Activated T-helper 9 cell treated with anti-CD3 and anti-CD28 coated beads, Interleukin-2, amount 50 U/mL, for 16 hours (primary cell): ENCODE data around the gene HCN2.

Experiments used
- DNase-seq: peaks from one replicate; pipeline ENCODE4 v3.0.0-alpha.2; 2020; ENCODE audit warnings: low read depth

HCN2 gene

GRCh38 chr19:640606-641189 is 51.0 kb downstream of the HCN2 start:
- no peak for DNase-seq

DNA sequence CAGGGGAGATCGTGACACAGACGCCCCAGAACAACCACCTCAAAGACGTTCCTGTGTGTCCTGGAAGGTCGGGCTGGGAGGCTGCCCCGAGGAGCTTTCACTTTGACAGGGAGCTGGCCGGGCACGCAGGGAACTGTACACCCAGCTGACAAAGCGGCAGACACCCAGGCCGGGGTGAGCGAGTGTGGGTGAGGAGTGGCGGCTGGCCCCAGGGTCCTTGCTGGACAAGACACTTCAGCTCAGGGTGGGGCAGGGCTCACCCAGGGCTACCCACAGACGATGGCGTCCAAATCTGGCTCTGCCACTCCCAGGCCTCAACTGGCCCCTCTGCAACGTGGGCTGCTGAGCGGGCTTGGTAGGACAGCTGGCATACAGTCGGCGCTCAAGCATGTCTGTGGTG is 52.0 kb downstream of the HCN2 start:
- DNase-seq: no peak

- DNase-seq: no peak
Observed at GRCh38 chr19:642767-643727, 53.4 kb downstream of the HCN2 start.

GRCh38 chr19:643736-644135 is 54.1 kb downstream of the HCN2 start:
- DNase-seq: no peak

GRCh38 chr19:644363-644762 is 54.7 kb downstream of the HCN2 start:
- DNase-seq: no peak

DNA sequence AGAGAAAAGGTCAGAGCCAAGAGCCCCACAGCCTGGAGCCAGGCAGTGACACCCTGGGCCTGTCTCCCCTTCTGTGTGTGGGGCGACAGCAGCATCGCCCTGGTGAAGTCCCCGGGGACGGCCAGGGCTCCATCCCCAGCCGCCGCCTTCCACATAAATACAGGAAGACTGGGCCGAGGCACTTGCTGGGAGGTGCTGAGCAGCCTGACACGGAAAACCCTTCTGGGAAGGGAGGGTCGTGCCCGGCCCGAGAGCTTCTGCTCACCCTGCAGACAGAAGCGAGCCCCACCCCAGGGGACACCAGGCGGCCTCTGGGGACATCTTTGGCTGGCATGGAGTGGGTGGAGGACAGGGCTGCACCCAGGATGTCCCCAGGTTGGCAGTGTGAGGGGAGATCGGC is 55.1 kb downstream of the HCN2 start:
- no peak for DNase-seq

- DNase-seq: no peak
Observed at GRCh38 chr19:645912-646778, 56.5 kb downstream of the HCN2 start.

- no peak for DNase-seq
Observed at GRCh38 chr19:646779-647565, 57.3 kb downstream of the HCN2 start.

DNA sequence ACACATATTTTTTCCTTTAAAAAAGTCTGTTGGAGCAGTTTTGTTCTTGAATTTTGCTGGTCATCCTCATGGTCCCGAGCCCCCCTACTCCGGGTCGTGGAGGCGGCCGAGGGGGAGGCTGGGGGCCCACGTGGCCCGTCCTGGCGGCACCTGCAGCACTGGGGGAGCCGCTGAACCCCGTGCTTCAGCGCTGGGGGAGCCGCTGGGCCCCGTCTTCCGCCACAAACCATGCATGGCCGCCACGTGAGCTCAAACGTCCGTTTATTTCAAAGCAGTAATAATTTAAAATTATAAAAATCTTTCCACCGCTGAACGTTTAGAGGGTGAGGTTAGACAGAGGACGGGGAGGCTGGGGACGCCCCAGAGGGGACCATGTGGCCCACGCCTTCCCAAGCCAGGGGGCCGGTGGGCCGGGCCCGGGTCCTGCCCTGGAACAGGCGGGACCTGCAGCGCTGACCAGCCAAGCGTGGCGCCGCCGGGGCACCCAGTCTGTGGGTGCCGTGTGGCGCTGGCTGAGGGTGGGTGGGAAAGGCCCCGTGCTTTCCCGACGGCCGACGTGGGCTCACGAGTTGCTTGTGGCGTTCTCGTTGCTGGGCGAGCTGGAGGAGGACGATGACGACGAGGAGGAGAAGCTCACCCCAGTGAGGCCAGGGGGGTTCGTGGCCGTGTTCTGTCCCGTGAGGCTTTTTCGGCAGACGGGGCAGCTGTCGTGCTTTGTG is 58.0 kb downstream of the HCN2 start:
- DNase-seq: no peak

DNA sequence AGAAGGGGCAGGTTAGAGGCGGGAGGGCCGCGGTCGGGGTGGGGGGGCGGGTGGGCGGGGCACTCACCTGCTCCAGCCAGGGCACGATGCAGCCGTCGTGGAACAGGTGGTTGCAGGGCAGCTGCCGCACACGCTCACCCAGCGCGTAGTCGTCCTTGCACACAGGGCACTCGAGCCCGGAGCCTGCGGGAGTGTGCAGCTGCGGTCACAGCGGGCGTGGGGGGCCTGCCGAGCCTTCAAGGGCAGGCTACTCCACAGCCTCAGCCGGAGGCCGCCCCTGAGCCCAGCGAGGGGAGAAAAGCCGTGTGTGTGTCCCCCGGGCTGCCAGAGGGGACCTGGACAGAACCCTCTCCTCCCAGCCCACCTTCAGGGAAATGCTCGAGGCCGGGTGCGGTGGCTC is 58.6 kb downstream of the HCN2 start:
- DNase-seq: no peak

DNA sequence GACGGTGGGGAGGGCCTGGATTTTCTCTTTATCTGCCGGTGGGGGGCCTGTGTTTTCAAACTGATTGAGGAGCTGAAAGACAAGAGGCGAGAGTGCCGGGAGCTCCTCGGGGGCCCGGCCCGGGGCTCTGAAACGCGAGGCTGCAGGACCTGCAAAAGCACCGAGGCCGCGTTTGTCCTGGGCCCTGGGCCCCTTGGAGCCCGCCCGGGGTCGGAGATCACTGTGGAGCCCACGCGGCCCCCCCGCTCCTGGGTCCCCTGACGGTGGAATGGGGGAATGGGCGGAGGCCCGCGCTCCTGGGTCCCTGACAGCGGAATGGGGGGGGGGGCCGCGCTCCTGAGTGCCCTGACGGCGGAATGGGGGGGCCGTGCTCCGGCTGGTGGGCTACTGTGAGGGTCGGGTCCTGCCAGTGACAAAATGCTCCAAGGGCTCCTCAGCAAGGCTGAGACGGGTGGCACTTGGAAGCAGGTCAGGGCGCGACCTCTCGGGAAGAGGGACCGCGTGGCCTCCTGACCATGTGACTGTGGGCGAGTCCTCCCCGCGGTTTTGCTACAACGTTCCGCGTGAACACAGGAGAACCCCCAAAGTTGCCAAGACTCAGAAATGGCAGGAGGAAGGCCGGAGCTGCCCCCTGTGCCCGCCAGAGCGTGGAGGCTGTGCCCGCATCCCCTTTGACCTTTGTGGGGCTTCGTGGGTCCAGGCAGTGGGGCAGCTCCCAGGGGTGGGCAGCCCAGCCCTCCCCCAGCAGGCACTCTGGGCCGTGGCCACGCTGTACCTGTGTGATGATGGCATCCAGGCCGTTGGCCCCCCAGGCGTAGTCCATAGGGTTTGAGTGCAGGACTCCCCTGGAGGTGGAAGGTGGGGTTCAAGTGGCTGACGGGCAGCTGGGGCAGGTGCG is 59.5 kb downstream of the HCN2 start:
- no peak for DNase-seq

DNA sequence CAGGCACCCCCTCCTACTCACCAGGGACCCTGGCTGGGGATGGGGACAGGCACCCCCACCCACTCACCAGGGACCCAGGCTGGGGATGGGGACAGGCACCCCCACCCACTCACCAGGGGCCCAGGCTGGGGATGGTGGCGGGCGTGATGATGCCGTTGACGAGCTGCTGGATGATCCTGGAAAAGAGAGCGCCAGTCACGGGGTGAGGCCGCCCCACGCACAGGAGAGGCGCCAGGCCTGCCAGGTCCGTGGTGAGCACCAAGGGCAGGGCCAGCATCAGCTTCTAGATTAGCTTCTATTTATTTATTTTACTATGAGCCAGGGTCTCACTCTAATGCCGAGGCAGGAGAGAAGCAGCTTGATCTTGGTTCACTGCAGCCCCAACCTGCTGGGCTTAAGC is 60.4 kb downstream of the HCN2 start:
- no peak for DNase-seq

DNA sequence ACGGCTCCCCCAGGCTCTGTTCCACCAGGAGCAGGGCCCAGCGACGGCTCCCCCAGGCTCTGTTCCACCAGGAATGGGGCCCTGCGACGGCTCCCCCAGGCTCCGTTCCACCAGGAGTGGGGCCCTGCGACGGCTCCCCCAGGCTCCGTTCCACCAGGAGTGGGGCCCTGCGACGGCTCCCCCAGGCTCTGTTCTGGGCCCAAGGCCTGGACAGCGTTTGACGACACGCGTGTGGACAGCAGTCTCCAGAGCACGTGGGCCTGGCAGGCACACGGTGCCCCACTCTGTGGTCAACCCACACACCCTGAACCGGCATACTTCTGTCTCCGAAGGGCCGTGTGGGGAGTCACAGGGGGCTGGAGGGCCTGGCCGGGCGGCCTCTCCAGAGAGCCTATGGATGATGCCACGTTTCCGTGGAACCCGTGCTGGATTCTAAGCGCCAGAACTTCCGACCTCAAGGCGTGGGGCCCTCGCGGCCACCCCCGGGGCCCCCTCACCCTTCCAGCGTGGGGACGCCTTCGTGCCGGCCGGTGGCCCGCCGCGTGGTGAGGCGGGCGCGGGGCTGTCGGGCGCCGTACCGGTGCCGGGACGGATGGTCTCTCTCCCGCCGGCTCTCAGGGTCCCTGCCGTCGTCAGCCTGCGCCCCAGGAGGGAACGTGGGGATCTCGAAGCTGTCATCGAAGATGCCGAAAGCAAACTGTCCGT is 61.6 kb downstream of the HCN2 start:
- no peak for DNase-seq

GRCh38 chr19:651991-652390 is 62.3 kb downstream of the HCN2 start:
- no peak for DNase-seq

GRCh38 chr19:652467-653389 is 63.0 kb downstream of the HCN2 start:
- DNase-seq: no peak

DNA sequence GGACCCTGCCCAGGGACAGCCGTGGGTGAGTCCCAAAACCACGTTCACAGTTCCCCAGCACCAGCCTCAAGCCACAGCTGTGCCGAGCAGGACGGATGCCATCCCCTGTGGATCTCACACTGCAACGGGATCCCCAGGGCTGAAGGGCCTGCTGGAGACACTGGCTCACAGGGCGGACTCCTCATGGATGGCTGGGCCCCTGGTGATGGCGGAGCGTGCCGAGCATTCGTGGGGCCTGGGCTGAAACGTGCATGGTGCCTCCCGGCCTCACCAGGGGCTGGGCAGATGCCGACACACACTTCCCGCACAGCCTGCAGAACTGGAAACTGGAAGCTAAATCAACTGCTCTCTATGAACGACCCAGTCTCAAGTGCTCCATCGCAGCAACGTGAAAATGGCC is 63.7 kb downstream of the HCN2 start:
- no peak for DNase-seq

DNA sequence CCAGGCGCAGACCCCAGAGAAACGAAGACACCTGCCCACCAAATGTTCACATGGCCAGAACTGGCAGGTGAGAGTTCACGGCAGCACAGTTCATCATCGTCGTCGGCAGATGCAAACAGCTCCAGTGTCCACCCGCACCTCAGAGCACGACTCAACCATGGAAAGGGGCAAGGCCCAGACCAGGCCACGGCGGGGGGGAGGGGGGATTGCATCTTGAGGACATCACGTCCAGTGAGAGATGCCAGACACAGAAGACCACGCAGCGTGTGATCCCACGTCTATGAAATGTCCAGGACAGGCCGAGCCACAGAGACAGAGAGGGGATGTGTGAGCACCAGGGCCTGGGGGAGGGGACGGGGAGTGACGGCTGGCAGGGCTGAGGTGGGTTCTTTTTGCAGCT is 66.0 kb downstream of the HCN2 start:
- no peak for DNase-seq
